Measurements from ENCODE around the gene DPP4. TPM values are rescaled to one million over a fixed set of nuclear protein-coding genes. Genes with fewer than 3 reads are reported as not detected.

DPP4 gene
- total and polyA plus RNA-seq, 3 experiments from 2014 or later, result 14.6 to 71.7 (median 15.4) TPM

- Histone ChIP-seq H3K27me3 (ENCODE audit: insufficient read depth, low read length, poor library complexity, severe bottlenecking) (no peaks in the 10 kb centered on the region), H3K4me1 (ENCODE audit: insufficient read depth, low read length) (no peaks in the 10 kb centered on the region), H3K27ac (ENCODE audit: low read depth, low read length) (no peak overlapping the region), H3K9me3 (ENCODE audit: low read length) (no peaks in the 10 kb centered on the region), H3K4me3 (ENCODE audit: low read length) (no peak overlapping the region), H3K36me3 (ENCODE audit: insufficient read depth, low read length) (no peaks in the 10 kb centered on the region)
- no peak overlapping the region for H3K4me3 Mint-ChIP-seq
- H3K9me3 Mint-ChIP-seq, result no peaks in the 10 kb centered on the region
- ChIA-PET POLR2A (no interaction called here), CTCF (no interaction called here)
- H3K36me3 Mint-ChIP-seq, result peaks cover 0 to 57% (median 6%) of the 10 kb centered on the region in 3 donors
- no peak for DNase-seq
- peaks cover 0 to 9% of the 10 kb centered on the region in 2 donors for H3K27me3 Mint-ChIP-seq
- H3K4me1 Mint-ChIP-seq, result peaks cover 0 to 14% (median 10%) of the 10 kb centered on the region in 3 donors
- peak overlapping the region in 1 of 8 donors; percentile 39 for H3K27ac Mint-ChIP-seq
Measured at GRCh38 chr2:161972866-161973265, 101.1 kb downstream of the DPP4 start.

GRCh38 chr2:161972232-161972631, 101.8 kb downstream of the DPP4 start:
- Mint-ChIP-seq H3K9me3 (no peaks in the 10 kb centered on the region), H3K27ac (peak overlapping the region in 4 of 8 donors; percentile 4 to 56 (median 46)), H3K4me3 (no peak overlapping the region), H3K4me1 (peaks cover 0 to 14% (median 10%) of the 10 kb centered on the region in 3 donors), H3K27me3 (peaks cover 0 to 9% of the 10 kb centered on the region in 2 donors), H3K36me3 (peaks cover 0 to 57% (median 6%) of the 10 kb centered on the region in 3 donors)
- no peaks in the 10 kb centered on the region for H3K27me3 ChIP-seq (ENCODE audit: insufficient read depth, low read length, poor library complexity, severe bottlenecking)
- no peaks in the 10 kb centered on the region for H3K36me3 ChIP-seq (ENCODE audit: insufficient read depth, low read length)
- H3K27ac ChIP-seq (ENCODE audit: low read depth, low read length), result no peak overlapping the region
- no peaks in the 10 kb centered on the region for H3K4me1 ChIP-seq (ENCODE audit: insufficient read depth, low read length)
- ChIA-PET POLR2A (no interaction called here), CTCF (interaction anchor here (1.0 kb wide), 1 partner anchor 16 kb away, joined by 3 read pairs; no protein-coding TSS in a partner anchor)
- no peak for DNase-seq
- no peak overlapping the region for H3K4me3 ChIP-seq (ENCODE audit: low read length)
- H3K9me3 ChIP-seq (ENCODE audit: low read length), result no peaks in the 10 kb centered on the region

- Mint-ChIP-seq H3K27ac (peak overlapping the region in 2 of 8 donors; percentile 29 to 87), H3K4me1 (peaks cover 0 to 14% (median 10%) of the 10 kb centered on the region in 3 donors), H3K4me3 (no peak overlapping the region), H3K36me3 (peaks cover 0 to 57% (median 6%) of the 10 kb centered on the region in 3 donors), H3K27me3 (peaks cover 0 to 9% of the 10 kb centered on the region in 2 donors), H3K9me3 (no peaks in the 10 kb centered on the region)
- Histone ChIP-seq H3K27me3 (ENCODE audit: insufficient read depth, low read length, poor library complexity, severe bottlenecking) (no peaks in the 10 kb centered on the region), H3K4me1 (ENCODE audit: insufficient read depth, low read length) (no peaks in the 10 kb centered on the region), H3K36me3 (ENCODE audit: insufficient read depth, low read length) (no peaks in the 10 kb centered on the region), H3K27ac (ENCODE audit: low read depth, low read length) (no peak overlapping the region), H3K9me3 (ENCODE audit: low read length) (no peaks in the 10 kb centered on the region), H3K4me3 (ENCODE audit: low read length) (no peak overlapping the region)
- no peak for DNase-seq
- POLR2A ChIA-PET, result no interaction called here
- CTCF ChIA-PET, result interaction anchor here (1.0 kb wide), 1 partner anchor 17 kb away, joined by 3 read pairs; no protein-coding TSS in a partner anchor
Measured at GRCh38 chr2:161971551-161971950, 102.5 kb downstream of the DPP4 start.

- DNase-seq, result no peak
- Histone ChIP-seq H3K27ac (ENCODE audit: low read depth, low read length) (no peak overlapping the region), H3K36me3 (ENCODE audit: insufficient read depth, low read length) (no peaks in the 10 kb centered on the region), H3K4me1 (ENCODE audit: insufficient read depth, low read length) (no peaks in the 10 kb centered on the region), H3K9me3 (ENCODE audit: low read length) (no peaks in the 10 kb centered on the region), H3K27me3 (ENCODE audit: insufficient read depth, low read length, poor library complexity, severe bottlenecking) (no peaks in the 10 kb centered on the region), H3K4me3 (ENCODE audit: low read length) (no peak overlapping the region)
- H3K27me3 Mint-ChIP-seq, result no peaks in the 10 kb centered on the region
- no peaks in the 10 kb centered on the region for H3K9me3 Mint-ChIP-seq
- ChIA-PET POLR2A (no interaction called here), CTCF (no interaction called here)
- peaks cover 0 to 46% (median 0%) of the 10 kb centered on the region in 3 donors for H3K36me3 Mint-ChIP-seq
- peaks cover 0 to 13% (median 11%) of the 10 kb centered on the region in 3 donors for H3K4me1 Mint-ChIP-seq
- H3K27ac Mint-ChIP-seq, result peak overlapping the region in 1 of 8 donors; percentile 46
- no peak overlapping the region for H3K4me3 Mint-ChIP-seq
Measured at GRCh38 chr2:161969159-161969558, 104.9 kb downstream of the DPP4 start.

- ChIA-PET POLR2A (no interaction called here), CTCF (no interaction called here)
- no peaks in the 10 kb centered on the region for H3K9me3 Mint-ChIP-seq
- Histone ChIP-seq H3K27ac (ENCODE audit: low read depth, low read length) (no peak overlapping the region), H3K4me3 (ENCODE audit: low read length) (no peak overlapping the region), H3K36me3 (ENCODE audit: insufficient read depth, low read length) (no peaks in the 10 kb centered on the region), H3K9me3 (ENCODE audit: low read length) (no peaks in the 10 kb centered on the region), H3K4me1 (ENCODE audit: insufficient read depth, low read length) (no peaks in the 10 kb centered on the region), H3K27me3 (ENCODE audit: insufficient read depth, low read length, poor library complexity, severe bottlenecking) (no peaks in the 10 kb centered on the region)
- peaks cover 0 to 39% (median 0%) of the 10 kb centered on the region in 3 donors for H3K36me3 Mint-ChIP-seq
- no peak overlapping the region for H3K4me3 Mint-ChIP-seq
- no peaks in the 10 kb centered on the region for H3K27me3 Mint-ChIP-seq
- no peak for DNase-seq
- H3K27ac Mint-ChIP-seq, result no peak overlapping the region
- H3K4me1 Mint-ChIP-seq, result peaks cover 0 to 13% (median 5%) of the 10 kb centered on the region in 3 donors
Measured at GRCh38 chr2:161965994-161966393, 108.0 kb downstream of the DPP4 start.

GRCh38 chr2:161964160-161964559, 109.9 kb downstream of the DPP4 start:
- Histone ChIP-seq H3K4me3 (ENCODE audit: low read length) (no peak overlapping the region), H3K27me3 (ENCODE audit: insufficient read depth, low read length, poor library complexity, severe bottlenecking) (no peaks in the 10 kb centered on the region), H3K27ac (ENCODE audit: low read depth, low read length) (no peak overlapping the region), H3K36me3 (ENCODE audit: insufficient read depth, low read length) (no peaks in the 10 kb centered on the region), H3K4me1 (ENCODE audit: insufficient read depth, low read length) (no peaks in the 10 kb centered on the region), H3K9me3 (ENCODE audit: low read length) (no peaks in the 10 kb centered on the region)
- Mint-ChIP-seq H3K27ac (peak overlapping the region in 4 of 8 donors; percentile 3 to 75 (median 59)), H3K9me3 (no peaks in the 10 kb centered on the region), H3K36me3 (peaks cover 0 to 28% (median 3%) of the 10 kb centered on the region in 3 donors), H3K4me3 (peak overlapping the region in 2 of 7 donors; percentile 2 to 56), H3K4me1 (peaks cover 0 to 13% (median 3%) of the 10 kb centered on the region in 3 donors), H3K27me3 (no peaks in the 10 kb centered on the region)
- CTCF ChIA-PET, result no interaction called here
- DNase-seq, result no peak
- POLR2A ChIA-PET, result no interaction called here

DNA sequence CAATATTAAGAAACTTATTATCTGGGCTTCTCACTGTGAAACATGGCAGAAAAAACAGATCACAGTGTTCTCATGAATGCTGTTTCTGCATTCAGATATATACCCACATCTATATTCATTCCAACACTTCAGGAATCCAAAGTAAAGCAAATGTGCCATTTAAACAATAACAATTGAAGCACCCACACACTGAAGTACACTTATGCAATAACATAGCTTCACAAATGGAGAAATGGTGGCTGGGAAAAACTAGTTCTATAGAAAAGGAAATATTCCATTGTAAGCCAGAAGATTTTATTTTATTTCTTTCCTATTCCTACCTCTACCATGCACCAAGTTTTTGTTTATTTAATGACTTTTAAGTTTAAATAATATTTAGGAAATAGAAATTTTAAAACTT, 111.9 kb downstream of the DPP4 start:
- H3K27ac Mint-ChIP-seq, result no peak overlapping the region
- POLR2A ChIA-PET, result no interaction called here
- peaks cover 6 to 20% (median 8%) of the 10 kb centered on the region in 3 donors for H3K4me1 Mint-ChIP-seq
- Histone ChIP-seq H3K27me3 (ENCODE audit: insufficient read depth, low read length, poor library complexity, severe bottlenecking) (no peaks in the 10 kb centered on the region), H3K9me3 (ENCODE audit: low read length) (no peaks in the 10 kb centered on the region), H3K27ac (ENCODE audit: low read depth, low read length) (no peak overlapping the region), H3K4me1 (ENCODE audit: insufficient read depth, low read length) (peaks cover 4% of the 10 kb centered on the region), H3K4me3 (ENCODE audit: low read length) (no peak overlapping the region), H3K36me3 (ENCODE audit: insufficient read depth, low read length) (no peaks in the 10 kb centered on the region)
- CTCF ChIA-PET, result no interaction called here
- H3K9me3 Mint-ChIP-seq, result no peaks in the 10 kb centered on the region
- H3K4me3 Mint-ChIP-seq, result no peak overlapping the region
- H3K36me3 Mint-ChIP-seq, result peaks cover 0 to 30% (median 3%) of the 10 kb centered on the region in 3 donors
- no peak for DNase-seq
- H3K27me3 Mint-ChIP-seq, result no peaks in the 10 kb centered on the region

DNA sequence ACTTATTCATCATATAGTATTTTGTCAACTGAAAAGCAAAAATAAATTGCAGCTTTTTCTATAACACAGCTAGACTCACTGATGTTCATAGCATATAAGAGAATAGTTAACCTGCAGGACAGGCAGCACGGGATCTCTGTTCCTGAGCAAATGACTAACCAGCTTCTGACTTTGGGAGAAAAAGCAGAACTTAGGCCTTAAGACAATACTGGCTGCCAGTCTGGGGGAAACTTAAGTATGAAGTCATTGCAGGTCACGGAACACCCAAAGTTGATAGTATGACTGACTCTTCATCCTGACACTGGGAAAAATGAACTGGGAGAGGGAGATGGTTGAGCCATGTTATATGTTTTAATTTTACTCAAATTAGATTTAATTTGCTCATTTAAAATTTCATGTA, 113.0 kb downstream of the DPP4 start:
- CTCF ChIA-PET, result interaction anchor here (0.8 kb wide), 1 partner anchor 15 kb away, joined by 3 read pairs; no protein-coding TSS in a partner anchor
- no peak overlapping the region for H3K4me3 ChIP-seq (ENCODE audit: low read length)

More for the DNA sequence above, 113.0 kb downstream of the DPP4 start:
- Mint-ChIP-seq H3K36me3 (peaks cover 0 to 27% (median 4%) of the 10 kb centered on the region in 3 donors), H3K27me3 (no peaks in the 10 kb centered on the region), H3K4me1 (peaks cover 17 to 31% (median 19%) of the 10 kb centered on the region in 3 donors), H3K4me3 (no peak overlapping the region), H3K9me3 (no peaks in the 10 kb centered on the region), H3K27ac (peak overlapping the region in 3 of 8 donors; percentile 26 to 61 (median 59))
- no peak for DNase-seq
- POLR2A ChIA-PET, result no interaction called here
- Histone ChIP-seq H3K4me1 (ENCODE audit: insufficient read depth, low read length) (peaks cover 15% of the 10 kb centered on the region), H3K9me3 (ENCODE audit: low read length) (no peaks in the 10 kb centered on the region), H3K36me3 (ENCODE audit: insufficient read depth, low read length) (no peaks in the 10 kb centered on the region), H3K27ac (ENCODE audit: low read depth, low read length) (no peak overlapping the region), H3K27me3 (ENCODE audit: insufficient read depth, low read length, poor library complexity, severe bottlenecking) (no peaks in the 10 kb centered on the region)
